GM18873 (cell line): ENCODE measurements around the gene ANKRD26.
A peak's percentile ranks its signal among the peaks of the same experiment; 100 is the strongest.

Experiments
- ATAC-seq: cut with Tn5 transposase; IDR thresholded peaks from one replicate; pipeline ENCODE4 v1.9.1; 2021; ENCODE audit warnings: mild to moderate bottlenecking, moderate library complexity, moderate number of reproducible peaks; ENCODE audit not compliant: unreplicated experiment, low FRiP score

ANKRD26 gene

GRCh38 chr10:27022048-27022447, 78.2 kb downstream of the ANKRD26 start:
- ATAC-seq = no peak

GRCh38 chr10:27020243-27020642, 80.1 kb downstream of the ANKRD26 start:
- ATAC-seq = no peak

- ATAC-seq = no peak
Measured at GRCh38 chr10:27019827-27020226, 80.5 kb downstream of the ANKRD26 start.

- ATAC-seq = no peak
Measured at GRCh38 chr10:26997610-26998009, 102.7 kb downstream of the ANKRD26 start.

- ATAC-seq = no peak
Measured at GRCh38 chr10:26994743-26995142, 105.6 kb downstream of the ANKRD26 start.

GRCh38 chr10:26987851-26988250, 112.4 kb downstream of the ANKRD26 start:
- no peak for ATAC-seq

GRCh38 chr10:26983156-26983555, 117.1 kb downstream of the ANKRD26 start:
- ATAC-seq = no peak

GRCh38 chr10:26982058-26982457, 118.2 kb downstream of the ANKRD26 start:
- no peak for ATAC-seq

- ATAC-seq = no peak
Measured at GRCh38 chr10:26981232-26981824, 119.0 kb downstream of the ANKRD26 start.

- no peak for ATAC-seq
Measured at GRCh38 chr10:26978519-26978918, 121.8 kb downstream of the ANKRD26 start.

GRCh38 chr10:26977635-26978034, 122.7 kb downstream of the ANKRD26 start:
- no peak for ATAC-seq

- no peak for ATAC-seq
Measured at GRCh38 chr10:26970667-26971066, 129.6 kb downstream of the ANKRD26 start.

GRCh38 chr10:26969145-26969926, 131.0 kb downstream of the ANKRD26 start:
- peak; percentile 88 for ATAC-seq

- no peak for ATAC-seq
Measured at GRCh38 chr10:26962835-26963234, 137.5 kb downstream of the ANKRD26 start.

GRCh38 chr10:26960308-26960707, 140.0 kb downstream of the ANKRD26 start:
- no peak for ATAC-seq

GRCh38 chr10:26959841-26960240, 140.5 kb downstream of the ANKRD26 start:
- no peak for ATAC-seq
